HG02884 (cell line): ENCODE results near the gene NT5C1A.

Source experiments
- ATAC-seq: cut with Tn5 transposase; IDR thresholded peaks from one replicate; pipeline ENCODE4 v1.9.1; 2021; ENCODE audit warnings: mild to moderate bottlenecking, moderate library complexity; ENCODE audit not compliant: unreplicated experiment

The NT5C1A gene

GRCh38 chr1:39690225-39690624 lies 18.3 kb upstream of the NT5C1A start:
- ATAC-seq, result no peak

GRCh38 chr1:39689635-39690034 lies 17.7 kb upstream of the NT5C1A start:
- no peak for ATAC-seq

GRCh38 chr1:39689214-39689613 lies 17.3 kb upstream of the NT5C1A start:
- no peak for ATAC-seq

- ATAC-seq, result no peak
Observed at GRCh38 chr1:39688706-39689105, 16.8 kb upstream of the NT5C1A start.

GRCh38 chr1:39687243-39687642 lies 15.3 kb upstream of the NT5C1A start:
- ATAC-seq, result no peak

GRCh38 chr1:39685071-39685470 lies 13.2 kb upstream of the NT5C1A start:
- ATAC-seq, result no peak

- ATAC-seq, result no peak
Observed at GRCh38 chr1:39684313-39684664, 12.4 kb upstream of the NT5C1A start.

GRCh38 chr1:39683591-39684312 lies 11.8 kb upstream of the NT5C1A start:
- no peak for ATAC-seq

- ATAC-seq, result no peak
Observed at GRCh38 chr1:39681999-39682398, 10.1 kb upstream of the NT5C1A start.

- ATAC-seq, result no peak
Observed at GRCh38 chr1:39681294-39681693, 9.4 kb upstream of the NT5C1A start.

- ATAC-seq, result no peak
Observed at GRCh38 chr1:39680751-39681150, 8.8 kb upstream of the NT5C1A start.

GRCh38 chr1:39679821-39680220 lies 7.9 kb upstream of the NT5C1A start:
- no peak for ATAC-seq

- ATAC-seq, result no peak
Observed at GRCh38 chr1:39678889-39679288, 7.0 kb upstream of the NT5C1A start.

- ATAC-seq, result no peak
Observed at GRCh38 chr1:39677645-39678044, 5.7 kb upstream of the NT5C1A start.

GRCh38 chr1:39676948-39677548 lies 5.1 kb upstream of the NT5C1A start:
- no peak for ATAC-seq

GRCh38 chr1:39675220-39675619 lies 3.3 kb upstream of the NT5C1A start:
- no peak for ATAC-seq

GRCh38 chr1:39673215-39673614 lies 1.3 kb upstream of the NT5C1A start:
- no peak for ATAC-seq

GRCh38 chr1:39672551-39672947 lies 642 bp upstream of the NT5C1A start:
- no peak for ATAC-seq

GRCh38 chr1:39671433-39671792 lies 494 bp downstream of the NT5C1A start:
- no peak for ATAC-seq

- no peak for ATAC-seq
Observed at GRCh38 chr1:39670689-39671088, 1.2 kb downstream of the NT5C1A start.

GRCh38 chr1:39668894-39669293 lies 3.0 kb downstream of the NT5C1A start:
- no peak for ATAC-seq

- no peak for ATAC-seq
Observed at GRCh38 chr1:39668111-39668510, 3.8 kb downstream of the NT5C1A start.

GRCh38 chr1:39666772-39667171 lies 5.1 kb downstream of the NT5C1A start:
- peak; percentile 77 for ATAC-seq
